ENCODE measurements around the gene SEC14L3.

GRCh38 chr22:30420347-30421125 is 51.3 kb downstream of the SEC14L3 start:
- TF ChIP-seq CTCF (IDR thresholded peaks at IDR 0.05) (no peak), POLR2A (IDR thresholded peaks at IDR 0.05) (no peak), POLR2AphosphoS5 (IDR thresholded peaks at IDR 0.05; ENCODE audit: insufficient read depth in 1 of 2, low read depth in 1 of 2) (no peak)
